ENCODE results near the gene SYT3.

Gene SYT3

GRCh38 chr19:50652722-50653121 is 13.0 kb upstream of the SYT3 start:
- no peak overlapping the region for H3K27ac ChIP-seq
- no peak for TF ChIP-seq CTCF (IDR thresholded peaks at IDR 0.05)
- no peak for TF ChIP-seq ZFX (IDR thresholded peaks at IDR 0.05; ENCODE audit: borderline replicate concordance)

GRCh38 chr19:50651174-50651573 is 11.5 kb upstream of the SYT3 start:
- H3K27ac ChIP-seq: no peak overlapping the region
- TF ChIP-seq ZFX (IDR thresholded peaks at IDR 0.05; ENCODE audit: borderline replicate concordance) (no peak), CTCF (IDR thresholded peaks at IDR 0.05) (no peak)

- TF ChIP-seq ZFX (IDR thresholded peaks at IDR 0.05; ENCODE audit: borderline replicate concordance) (no peak), CTCF (IDR thresholded peaks at IDR 0.05) (no peak)
- H3K27ac ChIP-seq: no peak within 1 kb of the TSS
Measured at GRCh38 chr19:50649433-50650391, 10.0 kb upstream of the SYT3 start, which contains the start of gene C19orf81. TSS of gene C19orf81 (plus strand) at chr19:50649445. CDS start at chr19:50649445, 0 bp downstream.

GRCh38 chr19:50648659-50649058 is 9.0 kb upstream of the SYT3 start:
- H3K27ac ChIP-seq: no peak overlapping the region

GRCh38 chr19:50647879-50648615 is 8.4 kb upstream of the SYT3 start:
- TF ChIP-seq CTCF (IDR thresholded peaks at IDR 0.05) (no peak), ZFX (IDR thresholded peaks at IDR 0.05; ENCODE audit: borderline replicate concordance) (no peak)

More at GRCh38 chr19:50648659-50649058, 9.0 kb upstream of the SYT3 start:
- no peak for TF ChIP-seq ZFX (IDR thresholded peaks at IDR 0.05; ENCODE audit: borderline replicate concordance)

GRCh38 chr19:50646074-50646807 is 6.6 kb upstream of the SYT3 start:
- TF ChIP-seq ZFX (IDR thresholded peaks at IDR 0.05; ENCODE audit: borderline replicate concordance): no peak
- TF ChIP-seq CTCF (IDR thresholded peaks at IDR 0.05): no peak
- no peak overlapping the region for H3K27ac ChIP-seq

More at GRCh38 chr19:50647879-50648615, 8.4 kb upstream of the SYT3 start:
- no peak overlapping the region for H3K27ac ChIP-seq

GRCh38 chr19:50645107-50645506 is 5.4 kb upstream of the SYT3 start:
- no peak for TF ChIP-seq ZFX (IDR thresholded peaks at IDR 0.05; ENCODE audit: borderline replicate concordance)
- H3K27ac ChIP-seq: no peak overlapping the region
